ENCODE measurements around the gene C6orf89.

- TF ChIP-seq JAZF1 (CRISPR knock-in tag; IDR thresholded peaks at IDR 0.05): no peak
- TF ChIP-seq, protein P1, sequence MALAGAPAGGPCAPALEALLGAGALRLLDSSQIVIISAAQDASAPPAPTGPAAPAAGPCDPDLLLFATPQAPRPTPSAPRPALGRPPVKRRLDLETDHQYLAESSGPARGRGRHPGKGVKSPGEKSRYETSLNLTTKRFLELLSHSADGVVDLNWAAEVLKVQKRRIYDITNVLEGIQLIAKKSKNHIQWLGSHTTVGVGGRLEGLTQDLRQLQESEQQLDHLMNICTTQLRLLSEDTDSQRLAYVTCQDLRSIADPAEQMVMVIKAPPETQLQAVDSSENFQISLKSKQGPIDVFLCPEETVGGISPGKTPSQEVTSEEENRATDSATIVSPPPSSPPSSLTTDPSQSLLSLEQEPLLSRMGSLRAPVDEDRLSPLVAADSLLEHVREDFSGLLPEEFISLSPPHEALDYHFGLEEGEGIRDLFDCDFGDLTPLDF (CRISPR knock-in tag; IDR thresholded peaks at IDR 0.05): no peak
- TF ChIP-seq, protein P2, sequence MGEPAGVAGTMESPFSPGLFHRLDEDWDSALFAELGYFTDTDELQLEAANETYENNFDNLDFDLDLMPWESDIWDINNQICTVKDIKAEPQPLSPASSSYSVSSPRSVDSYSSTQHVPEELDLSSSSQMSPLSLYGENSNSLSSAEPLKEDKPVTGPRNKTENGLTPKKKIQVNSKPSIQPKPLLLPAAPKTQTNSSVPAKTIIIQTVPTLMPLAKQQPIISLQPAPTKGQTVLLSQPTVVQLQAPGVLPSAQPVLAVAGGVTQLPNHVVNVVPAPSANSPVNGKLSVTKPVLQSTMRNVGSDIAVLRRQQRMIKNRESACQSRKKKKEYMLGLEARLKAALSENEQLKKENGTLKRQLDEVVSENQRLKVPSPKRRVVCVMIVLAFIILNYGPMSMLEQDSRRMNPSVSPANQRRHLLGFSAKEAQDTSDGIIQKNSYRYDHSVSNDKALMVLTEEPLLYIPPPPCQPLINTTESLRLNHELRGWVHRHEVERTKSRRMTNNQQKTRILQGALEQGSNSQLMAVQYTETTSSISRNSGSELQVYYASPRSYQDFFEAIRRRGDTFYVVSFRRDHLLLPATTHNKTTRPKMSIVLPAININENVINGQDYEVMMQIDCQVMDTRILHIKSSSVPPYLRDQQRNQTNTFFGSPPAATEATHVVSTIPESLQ (CRISPR knock-in tag; IDR thresholded peaks at IDR 0.05): no peak
- TF ChIP-seq GABPB1 (CRISPR knock-in tag; IDR thresholded peaks at IDR 0.05): no peak
- no peak for TF ChIP-seq MAX (CRISPR knock-in tag; IDR thresholded peaks at IDR 0.05)
- TF ChIP-seq ETV6 (CRISPR knock-in tag; IDR thresholded peaks at IDR 0.05): no peak
- TF ChIP-seq CTCF (IDR thresholded peaks at IDR 0.05): no peak
These were observed 84.5 kb downstream of the C6orf89 start for GRCh38 chr6:36969988-36970891.

All from WTC11 (cell line).